ENCODE results near the gene POLG. TPM values are rescaled to one million over a fixed set of nuclear protein-coding genes. Genes with fewer than 3 reads are reported as not detected.

Gene POLG
- total RNA-seq, 1 donor from 2014 or later = 64.5 TPM

GRCh38 chr15:89333011-89333860 lies 1.4 kb downstream of the POLG start:
- Mint-ChIP-seq H3K27ac (ENCODE audit: unreplicated experiment) (no peak overlapping the region), H3K4me3 (ENCODE audit: unreplicated experiment) (peak overlapping the region; percentile 86), H3K4me1 (ENCODE audit: unreplicated experiment) (peaks cover 28% of the 10 kb centered on the region), H3K36me3 (ENCODE audit: low read depth, unreplicated experiment) (peaks cover 27% of the 10 kb centered on the region), H3K27me3 (ENCODE audit: unreplicated experiment) (peaks cover 17% of the 10 kb centered on the region), H3K9me3 (ENCODE audit: unreplicated experiment) (no peaks in the 10 kb centered on the region)
- TF ChIP-seq CTCF (IDR thresholded peaks at IDR 0.05; ENCODE audit: unreplicated experiment) = no peak
- DNase-seq (ENCODE audit: low spot score) = no peak

- H3K4me1 Mint-ChIP-seq (ENCODE audit: unreplicated experiment) = peaks cover 28% of the 10 kb centered on the region
- H3K36me3 Mint-ChIP-seq (ENCODE audit: low read depth, unreplicated experiment) = peaks cover 35% of the 10 kb centered on the region
- peaks cover 17% of the 10 kb centered on the region for H3K27me3 Mint-ChIP-seq (ENCODE audit: unreplicated experiment)
- no peak overlapping the region for H3K27ac Mint-ChIP-seq (ENCODE audit: unreplicated experiment)
- no peaks in the 10 kb centered on the region for H3K9me3 Mint-ChIP-seq (ENCODE audit: unreplicated experiment)
- TF ChIP-seq CTCF (IDR thresholded peaks at IDR 0.05; ENCODE audit: unreplicated experiment) = peak; percentile 58
- peak; percentile 47 for DNase-seq (ENCODE audit: low spot score)
- H3K4me3 Mint-ChIP-seq (ENCODE audit: unreplicated experiment) = peak overlapping the region; percentile 80
These were observed 2.2 kb downstream of the POLG start for GRCh38 chr15:89332446-89332845.

GRCh38 chr15:89330881-89331595 lies 3.6 kb downstream of the POLG start:
- Mint-ChIP-seq H3K36me3 (ENCODE audit: low read depth, unreplicated experiment) (peaks cover 46% of the 10 kb centered on the region), H3K4me3 (ENCODE audit: unreplicated experiment) (no peak overlapping the region), H3K27me3 (ENCODE audit: unreplicated experiment) (peaks cover 14% of the 10 kb centered on the region), H3K9me3 (ENCODE audit: unreplicated experiment) (no peaks in the 10 kb centered on the region), H3K27ac (ENCODE audit: unreplicated experiment) (peak overlapping the region; percentile 62), H3K4me1 (ENCODE audit: unreplicated experiment) (peaks cover 28% of the 10 kb centered on the region)
- no peak for DNase-seq (ENCODE audit: low spot score)
- TF ChIP-seq CTCF (IDR thresholded peaks at IDR 0.05; ENCODE audit: unreplicated experiment) = no peak

- Mint-ChIP-seq H3K36me3 (ENCODE audit: low read depth, unreplicated experiment) (peaks cover 48% of the 10 kb centered on the region), H3K9me3 (ENCODE audit: unreplicated experiment) (no peaks in the 10 kb centered on the region), H3K4me3 (ENCODE audit: unreplicated experiment) (no peak overlapping the region), H3K4me1 (ENCODE audit: unreplicated experiment) (peaks cover 24% of the 10 kb centered on the region), H3K27ac (ENCODE audit: unreplicated experiment) (no peak overlapping the region), H3K27me3 (ENCODE audit: unreplicated experiment) (peaks cover 10% of the 10 kb centered on the region)
- TF ChIP-seq CTCF (IDR thresholded peaks at IDR 0.05; ENCODE audit: unreplicated experiment) = no peak
- no peak for DNase-seq (ENCODE audit: low spot score)
These were observed 4.5 kb downstream of the POLG start for GRCh38 chr15:89330119-89330518.

Data from endothelial cell (in vitro differentiated cells).